NCI-H2227 (cell line): Measurements from ENCODE around the gene INPP5K.

ENCODE experiments used
- DNase-seq: peaks from one replicate; lab custom pipeline; 2025; ENCODE audit not compliant: unreplicated experiment; lab: John Stamatoyannopoulos, UW

Gene INPP5K

GRCh38 chr17:1486802-1487695 is 29.4 kb downstream of the INPP5K start:
- peak; percentile 14 for DNase-seq

- DNase-seq, result peak; percentile 54
Observed at GRCh38 chr17:1485423-1486376, 30.7 kb downstream of the INPP5K start.

- DNase-seq, result peak; percentile 60
Observed at GRCh38 chr17:1484676-1485422, 31.6 kb downstream of the INPP5K start.

GRCh38 chr17:1484060-1484535 is 32.3 kb downstream of the INPP5K start:
- no peak for DNase-seq

- no peak for DNase-seq
Observed at GRCh38 chr17:1482680-1483079, 33.7 kb downstream of the INPP5K start.

GRCh38 chr17:1481736-1482135 is 34.7 kb downstream of the INPP5K start:
- no peak for DNase-seq

GRCh38 chr17:1480747-1481465 is 35.5 kb downstream of the INPP5K start:
- no peak for DNase-seq

DNA sequence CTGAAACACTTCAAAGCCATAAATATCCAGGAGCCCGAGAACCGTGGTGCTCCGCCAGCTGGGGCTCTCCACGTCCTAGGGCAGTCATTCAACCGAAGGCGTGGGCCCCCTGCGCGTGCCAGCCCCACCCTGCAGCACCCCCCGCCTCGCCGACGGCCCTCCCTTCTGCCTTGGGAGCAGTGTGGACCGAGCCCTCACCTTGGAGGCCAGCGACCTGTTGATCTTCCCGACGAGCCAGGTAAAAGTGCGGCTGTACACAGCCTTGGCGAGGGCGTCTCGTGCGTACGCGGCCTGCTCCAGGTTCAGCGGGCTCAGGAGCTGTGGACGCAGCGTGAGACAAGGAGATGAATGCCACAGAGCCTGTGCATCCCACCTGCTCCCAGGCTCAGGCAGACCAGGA is 38.0 kb downstream of the INPP5K start:
- DNase-seq, result no peak

GRCh38 chr17:1475321-1475854 is 41.0 kb downstream of the INPP5K start:
- DNase-seq, result no peak

- no peak for DNase-seq
Observed at GRCh38 chr17:1474402-1475189, 41.8 kb downstream of the INPP5K start.

DNA sequence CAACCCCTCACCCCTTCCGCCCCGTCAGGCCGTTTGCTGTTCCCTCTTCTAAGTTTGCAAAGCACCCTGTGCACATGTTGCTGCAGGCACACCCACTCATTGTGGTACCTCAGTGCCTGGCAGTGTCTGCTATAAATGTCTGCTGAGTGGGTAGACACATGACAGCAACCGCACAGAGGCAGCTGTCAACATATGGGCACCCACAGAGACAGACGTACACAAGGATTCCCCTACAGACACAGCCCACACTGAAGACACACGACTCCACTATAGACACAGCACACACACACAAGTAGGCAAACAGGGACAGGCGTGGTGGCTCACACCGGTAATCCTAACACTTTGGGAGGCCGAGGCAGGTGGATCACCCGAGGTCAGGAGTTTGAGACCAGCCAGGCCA is 42.6 kb downstream of the INPP5K start:
- DNase-seq, result no peak

DNA sequence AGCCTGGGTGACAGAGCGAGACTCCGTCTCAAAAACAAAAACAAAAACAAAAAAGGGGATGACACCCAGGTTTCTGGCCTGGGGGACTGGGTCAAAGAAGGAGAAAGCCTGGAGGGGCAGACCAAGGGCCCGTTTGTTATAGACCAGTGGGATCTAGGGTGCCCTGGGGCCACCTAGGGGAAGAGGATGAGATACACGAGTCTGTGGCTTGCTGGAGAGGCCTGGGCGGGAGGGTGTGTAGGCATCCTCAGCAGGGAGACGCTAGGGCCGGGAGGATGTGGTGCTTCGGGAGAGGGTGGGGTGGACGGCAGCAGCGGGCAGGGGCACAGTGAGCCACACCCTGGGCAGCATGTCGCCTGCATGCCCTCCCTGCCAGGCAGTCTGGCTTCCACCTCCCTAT is 43.2 kb downstream of the INPP5K start:
- DNase-seq, result no peak

GRCh38 chr17:1471911-1472821 is 44.2 kb downstream of the INPP5K start:
- no peak for DNase-seq

GRCh38 chr17:1471490-1471889 is 44.9 kb downstream of the INPP5K start:
- DNase-seq, result no peak

DNA sequence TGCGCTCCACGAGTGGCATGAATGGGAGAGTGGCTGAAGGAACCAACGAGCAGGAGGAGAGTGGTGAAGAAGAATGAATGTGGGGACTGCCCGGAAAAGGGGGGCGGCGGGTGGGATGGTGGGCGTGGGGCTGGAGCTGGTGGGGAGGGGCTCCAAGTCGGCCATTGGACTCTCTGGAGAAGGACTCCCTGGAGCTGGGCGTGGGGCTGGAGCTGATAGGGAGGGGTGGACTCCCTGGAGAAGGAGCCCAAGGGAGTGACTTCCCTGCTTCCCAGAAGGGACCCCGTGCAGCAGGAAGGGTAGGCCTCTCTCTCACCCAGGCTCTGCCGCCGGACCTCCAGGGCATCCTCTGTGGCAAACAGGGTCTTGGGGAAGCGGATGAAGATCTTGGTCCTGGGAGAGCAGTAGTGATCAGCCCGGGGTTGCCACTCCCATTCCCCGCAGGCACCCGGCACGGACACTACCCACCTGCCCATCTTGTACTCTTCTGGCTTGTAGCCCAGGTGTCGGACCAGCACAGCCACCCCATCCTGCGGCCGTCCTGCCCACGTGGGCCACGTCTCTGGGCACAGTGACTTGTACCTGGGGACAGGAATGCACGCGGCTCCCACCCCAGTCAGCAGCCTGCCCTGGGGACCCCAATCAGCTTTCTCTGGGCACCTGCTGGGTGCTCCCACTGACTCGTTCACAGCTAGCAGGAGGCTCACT is 45.5 kb downstream of the INPP5K start:
- DNase-seq, result no peak

GRCh38 chr17:1470071-1470754 is 46.2 kb downstream of the INPP5K start:
- DNase-seq, result no peak

DNA sequence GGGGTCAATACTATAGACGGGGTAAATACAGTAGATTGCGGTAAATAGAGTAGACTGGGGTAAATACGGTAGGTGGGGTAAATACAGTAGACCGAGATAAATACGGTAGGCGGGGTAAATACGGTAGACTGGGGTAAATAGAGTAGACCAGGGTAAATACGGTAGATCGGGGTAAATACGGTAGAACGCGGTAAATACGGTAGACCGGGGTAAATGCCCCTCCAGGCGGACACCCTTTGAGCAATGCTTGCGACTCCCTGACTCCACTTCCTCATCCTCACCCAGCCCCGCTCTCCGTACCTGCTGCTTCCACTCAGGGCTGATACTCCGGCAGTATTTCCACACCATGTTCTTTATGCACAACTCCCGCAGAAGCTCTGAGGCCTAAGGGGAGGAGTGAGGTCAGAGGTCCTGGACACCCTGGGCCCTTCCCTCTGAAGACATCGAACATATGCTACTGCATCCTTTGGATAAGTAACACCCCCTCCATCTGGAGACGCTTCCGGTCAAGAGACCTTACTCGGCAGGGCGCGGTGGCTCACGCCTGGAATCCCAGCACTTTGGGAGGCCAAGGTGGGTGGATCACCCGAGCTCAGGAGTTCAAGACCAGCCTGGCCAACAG is 47.1 kb downstream of the INPP5K start:
- DNase-seq, result no peak
